ENCODE data around the gene C22orf15. TPM values are rescaled to one million over a fixed set of nuclear protein-coding genes. Genes with fewer than 3 reads are reported as not detected.
A peak's percentile ranks its signal among the peaks of the same experiment; 100 is the strongest.

Gene C22orf15
- total RNA-seq, 1 experiment from 2014 or later = 0.81 TPM

DNA sequence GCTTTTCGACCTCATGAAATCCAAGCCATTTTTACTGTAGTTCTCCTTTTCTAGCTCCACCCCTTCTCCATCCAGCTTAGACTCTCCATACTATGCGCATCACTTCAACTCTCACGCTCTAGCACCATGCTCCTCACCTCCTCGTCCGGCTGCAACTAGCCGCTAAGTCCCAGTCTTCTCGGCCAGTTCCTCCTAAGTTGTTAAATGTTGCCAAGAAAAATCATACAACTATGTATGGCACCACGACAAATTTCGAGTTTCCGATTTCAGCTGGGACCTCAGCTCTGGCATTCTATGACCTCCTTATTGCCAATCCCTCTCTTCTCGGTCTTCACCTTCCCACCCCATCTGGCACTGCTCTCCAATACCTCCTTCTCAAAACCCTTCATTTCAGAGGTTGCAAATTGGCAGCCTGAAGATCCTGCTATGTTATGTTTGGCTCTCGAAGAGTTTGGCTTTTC, 12.9 kb upstream of the C22orf15 start:
- no peak for DNase-seq
- Histone ChIP-seq H3K9ac (ENCODE audit: extremely low read depth, insufficient read length, low read length) (no peak overlapping the region), H2AFZ (ENCODE audit: low read length) (no peak overlapping the region)

More for the DNA sequence above, 12.9 kb upstream of the C22orf15 start:
- no peak overlapping the region for H2BK20ac ChIP-seq (ENCODE audit: low read depth, low read length, poor library complexity, severe bottlenecking)
- no peak overlapping the region for H3K4ac ChIP-seq (ENCODE audit: low read depth, low read length)
- Mint-ChIP-seq H3K4me1 (peaks cover 13 to 34% of the 10 kb centered on the region in 2 experiments), H3K4me3 (peak overlapping the region; percentile 73 to 88), H3K9me3 (no peaks in the 10 kb centered on the region; a peak in 1 of 5 replicates), H3K27ac (no peak overlapping the region; a peak in 1 of 7 replicates), H3K36me3 (ENCODE audit: insufficient read depth in 1 of 3, low read depth in 3 of 3) (peaks cover 4 to 7% (median 5%) of the 10 kb centered on the region in 3 experiments; a peak in 5 of 7 replicates), H3K27me3 (ENCODE audit: low read depth) (peaks cover 4% of the 10 kb centered on the region)
- H3K79me2 ChIP-seq (ENCODE audit: insufficient read depth, low read length) = no peaks in the 10 kb centered on the region
- TF ChIP-seq CTCF (conservative IDR thresholded peaks at IDR 0.05) = no peak
- no peak overlapping the region for H3K18ac ChIP-seq (ENCODE audit: insufficient read length, low read depth, low read length)
- no peak overlapping the region for H3T11ph ChIP-seq (ENCODE audit: low read length)
- no peak overlapping the region for H4K5ac ChIP-seq (ENCODE audit: insufficient read length, low read depth, low read length)
- peak overlapping the region; percentile 59 for H3K4me2 ChIP-seq (ENCODE audit: insufficient read depth, insufficient read length, low read length)
- no peak overlapping the region for H3K14ac ChIP-seq (ENCODE audit: insufficient read depth, low read length)
- H2BK120ac ChIP-seq (ENCODE audit: low read depth, low read length, poor library complexity, severe bottlenecking) = no peak overlapping the region
- no peak overlapping the region for H2BK12ac ChIP-seq (ENCODE audit: insufficient read length, low read depth, low read length)
- H3K27me3 ChIP-seq (ENCODE audit: insufficient read depth, low read length) = no peaks in the 10 kb centered on the region
- H4K8ac ChIP-seq (replicated peaks; ENCODE audit: insufficient read length, low read depth, low read length) = no peak overlapping the region
- no peak overlapping the region for H3K23ac ChIP-seq (ENCODE audit: insufficient read length, low read depth, low read length)
- no peaks in the 10 kb centered on the region for H3K79me1 ChIP-seq (ENCODE audit: insufficient read depth, low read depth, low read length, poor library complexity, severe bottlenecking)
- H4K20me1 ChIP-seq (ENCODE audit: control insufficient read depth, insufficient read depth, insufficient read length) = no peaks in the 10 kb centered on the region
- H2AK5ac ChIP-seq (ENCODE audit: insufficient read length, low read length) = no peak overlapping the region
- peaks cover 8% of the 10 kb centered on the region for H3K23me2 ChIP-seq (ENCODE audit: insufficient read length, low read depth, low read length, poor library complexity, severe bottlenecking)
- H2BK15ac ChIP-seq (ENCODE audit: low read depth, low read length) = no peak overlapping the region
- no peak overlapping the region for H4K91ac ChIP-seq (ENCODE audit: insufficient read length, low read depth, low read length)
- WGBS (ENCODE audit: extremely low coverage, insufficient read length, low lambda C conversion rate) = no CpG with 5 or more reads among the region's 12 CpGs
- no peak overlapping the region for H2BK5ac ChIP-seq (ENCODE audit: insufficient read length, low read length)
- H3K56ac ChIP-seq (ENCODE audit: insufficient read length, low read depth, low read length) = no peak overlapping the region
- H3K9me3 ChIP-seq (ENCODE audit: control insufficient read depth, low read depth, low read length) = no peaks in the 10 kb centered on the region
- H3K27ac ChIP-seq (ENCODE audit: insufficient read length, low read depth, low read length) = no peak overlapping the region
- H3K4me1 ChIP-seq (ENCODE audit: insufficient read depth, low read length) = no peaks in the 10 kb centered on the region; the same call in none of the 2 replicates
